OCI-M1 (cell line): ENCODE measurements around the gene TYMP.

ENCODE experiments used
- DNase-seq: peaks from one replicate; lab custom pipeline; 2025; lab: John Stamatoyannopoulos, UW

The TYMP gene

GRCh38 chr22:50541667-50542026 lies 11.8 kb upstream of the TYMP start:
- peak; percentile 70 for DNase-seq

GRCh38 chr22:50540381-50540780 lies 10.6 kb upstream of the TYMP start:
- no peak for DNase-seq

- no peak for DNase-seq
Observed at GRCh38 chr22:50537765-50538164, 8.0 kb upstream of the TYMP start.

GRCh38 chr22:50536226-50536625 lies 6.4 kb upstream of the TYMP start:
- DNase-seq: no peak

GRCh38 chr22:50535113-50535512 lies 5.3 kb upstream of the TYMP start:
- DNase-seq: no peak

GRCh38 chr22:50533856-50534711 lies 4.3 kb upstream of the TYMP start:
- peak; percentile 97 for DNase-seq

GRCh38 chr22:50532824-50533796 lies 3.3 kb upstream of the TYMP start:
- peak; percentile 86 for DNase-seq

- DNase-seq: peak; percentile 71
Observed at GRCh38 chr22:50531962-50532674, 2.3 kb upstream of the TYMP start.

- DNase-seq: peak; percentile 70
Observed at GRCh38 chr22:50531546-50531961, 1.7 kb upstream of the TYMP start.

GRCh38 chr22:50530877-50531545 lies 1.2 kb upstream of the TYMP start:
- peak; percentile 92 for DNase-seq

- no peak for DNase-seq
Observed at GRCh38 chr22:50530580-50530876, 716 bp upstream of the TYMP start.

GRCh38 chr22:50529416-50529896 lies 356 bp downstream of the TYMP start:
- DNase-seq: no peak

GRCh38 chr22:50528682-50529415 lies 963 bp downstream of the TYMP start:
- DNase-seq: peak; percentile 31

GRCh38 chr22:50527921-50528681 lies 1.7 kb downstream of the TYMP start:
- peak; percentile 31 for DNase-seq

GRCh38 chr22:50526834-50527801 lies 2.7 kb downstream of the TYMP start:
- DNase-seq: peak; percentile 93

GRCh38 chr22:50526108-50526833 lies 3.5 kb downstream of the TYMP start:
- DNase-seq: peak; percentile 87

- no peak for DNase-seq
Observed at GRCh38 chr22:50525858-50526107, 4.0 kb downstream of the TYMP start.

- peak; percentile 98 for DNase-seq
Observed at GRCh38 chr22:50525104-50525857, 4.5 kb downstream of the TYMP start, which contains the start of gene SCO2. Gene SCO2 (minus strand): TSS chr22:50525598. CDS start chr22:50524411, 1,187 bp downstream.
